ENCODE data around the gene CDNF. TPM values are rescaled to one million over a fixed set of nuclear protein-coding genes. Genes with fewer than 3 reads are reported as not detected.
A peak's percentile ranks its signal among the peaks of the same experiment; 100 is the strongest.
"Not testable (repeated sequence)": the region's sequence is repeated elsewhere in the genome, so short reads cannot be mapped to it uniquely, and the experiment has no call there.

Gene CDNF
- 1.0 TPM for total RNA-seq

GRCh38 chr10:14837757-14838581, at the start of gene CDNF, which contains the start of the genes HSPA14 and MSANTD7:
Gene CDNF, minus strand, starts transcription at chr10:14838037. Its CDS starts 91 bp downstream, at chr10:14837946.
Gene HSPA14, plus strand, starts transcription at chr10:14838306. Its CDS starts 97 bp downstream, at chr10:14838403.
Gene MSANTD7, plus strand, starts transcription at chr10:14838306. Its CDS starts 3,979 bp downstream, at chr10:14842285.
- H3K4me1 ChIP-seq (ENCODE audit: insufficient read depth, low read length) = peaks cover 24% of the 10 kb centered on the region
- no peaks in the 10 kb centered on the region for H3K9me3 ChIP-seq (ENCODE audit: low read depth, low read length)
- peak within 1 kb of the TSS; percentile 98 for H3K4me3 ChIP-seq (ENCODE audit: low read length)
- H3K27me3 ChIP-seq (ENCODE audit: insufficient read depth, low read length) = no peaks in the 10 kb centered on the region

GRCh38 chr10:14884082-14884481, 46.2 kb upstream of the CDNF start:
- H3K27me3 ChIP-seq (ENCODE audit: insufficient read depth, low read length) = no peaks in the 10 kb centered on the region
- H3K4me3 ChIP-seq (ENCODE audit: low read length) = no peak overlapping the region
- no peaks in the 10 kb centered on the region for H3K9me3 ChIP-seq (ENCODE audit: low read depth, low read length)
- H3K4me1 ChIP-seq (ENCODE audit: insufficient read depth, low read length) = peaks cover 12% of the 10 kb centered on the region

- Histone ChIP-seq H3K27me3 (ENCODE audit: insufficient read depth, low read length) (no peaks in the 10 kb centered on the region), H3K4me1 (ENCODE audit: insufficient read depth, low read length) (peaks cover 23% of the 10 kb centered on the region), H3K4me3 (ENCODE audit: low read length) (no peak overlapping the region), H3K9me3 (ENCODE audit: low read depth, low read length) (no peaks in the 10 kb centered on the region)
Measured at GRCh38 chr10:14880229-14880628, 42.4 kb upstream of the CDNF start.

GRCh38 chr10:14879928-14880193, 42.0 kb upstream of the CDNF start:
- Histone ChIP-seq H3K27me3 (ENCODE audit: insufficient read depth, low read length) (no peaks in the 10 kb centered on the region), H3K9me3 (ENCODE audit: low read depth, low read length) (no peaks in the 10 kb centered on the region), H3K4me3 (ENCODE audit: low read length) (peak overlapping the region; percentile 78), H3K4me1 (ENCODE audit: insufficient read depth, low read length) (peaks cover 23% of the 10 kb centered on the region)

GRCh38 chr10:14879124-14879927, 41.5 kb upstream of the CDNF start:
- Histone ChIP-seq H3K9me3 (ENCODE audit: low read depth, low read length) (no peaks in the 10 kb centered on the region), H3K27me3 (ENCODE audit: insufficient read depth, low read length) (no peaks in the 10 kb centered on the region), H3K4me3 (ENCODE audit: low read length) (peak overlapping the region; percentile 78), H3K4me1 (ENCODE audit: insufficient read depth, low read length) (peaks cover 23% of the 10 kb centered on the region)

GRCh38 chr10:14878266-14879123, 40.7 kb upstream of the CDNF start, which contains the start of gene SUV39H2:
Gene SUV39H2, plus strand, starts transcription at chr10:14878866. Its CDS starts 23 bp downstream, at chr10:14878889.
- Histone ChIP-seq H3K9me3 (ENCODE audit: low read depth, low read length) (no peaks in the 10 kb centered on the region), H3K27me3 (ENCODE audit: insufficient read depth, low read length) (no peaks in the 10 kb centered on the region), H3K4me3 (ENCODE audit: low read length) (peak within 1 kb of the TSS; percentile 78), H3K4me1 (ENCODE audit: insufficient read depth, low read length) (peaks cover 23% of the 10 kb centered on the region)

- no peaks in the 10 kb centered on the region for H3K27me3 ChIP-seq (ENCODE audit: insufficient read depth, low read length)
- peaks cover 23% of the 10 kb centered on the region for H3K4me1 ChIP-seq (ENCODE audit: insufficient read depth, low read length)
- no peaks in the 10 kb centered on the region for H3K9me3 ChIP-seq (ENCODE audit: low read depth, low read length)
- no peak overlapping the region for H3K4me3 ChIP-seq (ENCODE audit: low read length)
Measured at GRCh38 chr10:14876764-14877163, 38.9 kb upstream of the CDNF start.

GRCh38 chr10:14875941-14876340, 38.1 kb upstream of the CDNF start:
- H3K4me3 ChIP-seq (ENCODE audit: low read length) = no peak overlapping the region
- peaks cover 23% of the 10 kb centered on the region for H3K4me1 ChIP-seq (ENCODE audit: insufficient read depth, low read length)
- no peaks in the 10 kb centered on the region for H3K27me3 ChIP-seq (ENCODE audit: insufficient read depth, low read length)
- no peaks in the 10 kb centered on the region for H3K9me3 ChIP-seq (ENCODE audit: low read depth, low read length)

GRCh38 chr10:14873090-14873760, 35.4 kb upstream of the CDNF start:
- peaks cover 10% of the 10 kb centered on the region for H3K4me1 ChIP-seq (ENCODE audit: insufficient read depth, low read length)
- H3K4me3 ChIP-seq (ENCODE audit: low read length) = no peak overlapping the region
- no peaks in the 10 kb centered on the region for H3K27me3 ChIP-seq (ENCODE audit: insufficient read depth, low read length)
- no peaks in the 10 kb centered on the region for H3K9me3 ChIP-seq (ENCODE audit: low read depth, low read length)

GRCh38 chr10:14864871-14865270, 27.0 kb upstream of the CDNF start:
- not testable (repeated sequence) for H3K9me3 ChIP-seq (ENCODE audit: low read depth, low read length); H3K27me3 ChIP-seq (ENCODE audit: insufficient read depth, low read length); H3K4me1 ChIP-seq (ENCODE audit: insufficient read depth, low read length); H3K4me3 ChIP-seq (ENCODE audit: low read length)

GRCh38 chr10:14864466-14864865, 26.6 kb upstream of the CDNF start:
- H3K4me3 ChIP-seq (ENCODE audit: low read length); H3K9me3 ChIP-seq (ENCODE audit: low read depth, low read length); H3K27me3 ChIP-seq (ENCODE audit: insufficient read depth, low read length); H3K4me1 ChIP-seq (ENCODE audit: insufficient read depth, low read length): not testable (repeated sequence)

- H3K27me3 ChIP-seq (ENCODE audit: insufficient read depth, low read length) = no peaks in the 10 kb centered on the region
- peaks cover 7% of the 10 kb centered on the region for H3K4me1 ChIP-seq (ENCODE audit: insufficient read depth, low read length)
- H3K9me3 ChIP-seq (ENCODE audit: low read depth, low read length) = no peaks in the 10 kb centered on the region
- H3K4me3 ChIP-seq (ENCODE audit: low read length) = no peak overlapping the region
Measured at GRCh38 chr10:14860791-14861190, 23.0 kb upstream of the CDNF start.

GRCh38 chr10:14859775-14860174, 21.9 kb upstream of the CDNF start:
- Histone ChIP-seq H3K9me3 (ENCODE audit: low read depth, low read length) (no peaks in the 10 kb centered on the region), H3K27me3 (ENCODE audit: insufficient read depth, low read length) (no peaks in the 10 kb centered on the region), H3K4me1 (ENCODE audit: insufficient read depth, low read length) (peaks cover 7% of the 10 kb centered on the region), H3K4me3 (ENCODE audit: low read length) (no peak overlapping the region)

GRCh38 chr10:14859043-14859442, 21.2 kb upstream of the CDNF start:
- Histone ChIP-seq H3K9me3 (ENCODE audit: low read depth, low read length) (no peaks in the 10 kb centered on the region), H3K27me3 (ENCODE audit: insufficient read depth, low read length) (no peaks in the 10 kb centered on the region), H3K4me1 (ENCODE audit: insufficient read depth, low read length) (peaks cover 7% of the 10 kb centered on the region), H3K4me3 (ENCODE audit: low read length) (no peak overlapping the region)

Measured in mononuclear cell (primary cell).